Mesenteric fat pad (tissue), 1 donor: ENCODE measurements around the gene ZNF865. TPM values are rescaled to one million over a fixed set of nuclear protein-coding genes. Genes with fewer than 3 reads are reported as not detected.

ENCODE experiments used
- DNase-seq: peaks from one replicate; pipeline ENCODE4 v3.0.0-alpha.2; 2020; ENCODE audit warnings: low spot score
- total RNA-seq: library from RNA; stranded (reverse); fragmentation: NEBNext Ultra II Directional; extraction: Animal tissue kit (Norgen Biotek cat#: 25700); gene quantifications from one replicate; pipeline ENCODE4 v1.2.1, GENCODE V29; 2021
- donor health status: DM: yes; HTN: yes; CAD: no.

ZNF865 gene
- total RNA-seq, 1 donor from 2014 or later, result 12.0 TPM

DNA sequence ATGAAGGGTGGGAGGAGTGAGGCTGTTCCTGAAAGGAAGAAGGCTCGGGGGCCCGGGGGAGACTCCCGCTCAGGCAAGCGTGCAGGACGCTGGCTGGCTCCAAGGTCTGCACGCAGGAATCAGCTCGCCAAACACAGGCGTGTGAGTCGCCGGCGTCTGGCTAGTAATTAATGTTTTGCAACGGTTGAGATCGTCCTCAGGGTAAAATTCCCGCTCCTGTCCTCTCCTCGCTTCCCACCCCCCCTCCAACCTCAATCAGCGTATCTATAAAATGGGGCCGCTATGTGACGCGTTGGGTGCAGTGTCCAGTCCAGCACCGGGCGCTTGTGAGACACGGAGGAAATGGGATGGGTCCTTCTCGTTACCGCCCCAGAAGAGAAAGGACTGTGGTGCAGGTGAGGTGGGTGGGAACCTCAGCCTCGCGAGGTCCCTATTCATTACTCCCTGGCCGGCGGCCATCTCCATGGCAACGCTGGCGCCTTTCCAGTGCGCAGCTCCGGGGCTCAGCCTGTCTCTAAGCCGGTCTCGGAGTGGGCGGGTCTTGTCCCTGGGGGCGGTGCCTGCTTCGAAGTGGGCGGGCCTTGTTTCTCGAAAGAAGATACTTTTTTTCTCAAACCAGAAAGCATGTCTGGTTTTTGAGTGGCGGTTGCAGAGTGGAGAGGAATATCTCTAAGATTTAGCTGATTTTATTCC is 18.3 kb upstream of the ZNF865 start:
- DNase-seq, result peak; percentile 97

DNA sequence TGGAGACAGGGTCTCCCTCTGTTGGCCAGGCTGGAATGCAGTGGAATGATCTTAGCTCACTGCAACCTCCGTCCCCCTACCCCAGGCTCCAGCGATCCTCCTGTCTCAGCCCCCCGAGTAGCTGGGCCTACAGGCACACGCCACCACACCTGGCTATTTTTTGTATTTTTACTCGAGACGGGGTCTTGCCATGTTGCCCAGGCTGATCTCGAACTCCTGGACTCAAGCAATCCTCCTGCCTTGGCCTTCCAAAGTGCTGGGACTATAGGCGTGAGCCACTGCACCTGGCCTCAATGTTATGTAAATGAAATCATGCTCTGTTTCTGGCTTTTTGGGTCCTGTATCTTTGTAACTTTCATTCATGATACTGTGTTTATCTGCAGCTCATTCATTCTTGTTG is 16.7 kb upstream of the ZNF865 start:
- no peak for DNase-seq

DNA sequence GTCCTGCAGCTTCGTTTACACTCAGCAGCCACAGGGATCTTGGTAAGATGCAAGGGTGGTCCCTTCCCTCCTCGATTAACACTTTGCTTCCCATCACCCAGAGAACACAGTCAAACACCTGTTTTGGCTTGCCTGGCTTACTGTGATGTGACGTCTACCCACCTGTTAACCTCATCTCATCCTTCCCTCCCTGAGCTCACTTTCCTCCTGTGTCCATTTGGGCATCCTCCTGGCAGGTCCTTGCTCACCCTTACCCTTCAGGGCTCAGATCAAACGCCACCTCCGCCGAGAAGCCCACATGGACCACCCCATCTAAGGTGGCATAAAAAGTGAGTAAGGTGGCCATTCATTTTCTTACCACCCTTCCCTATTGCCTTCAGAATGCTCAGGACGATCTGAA is 15.3 kb upstream of the ZNF865 start:
- DNase-seq, result no peak

DNA sequence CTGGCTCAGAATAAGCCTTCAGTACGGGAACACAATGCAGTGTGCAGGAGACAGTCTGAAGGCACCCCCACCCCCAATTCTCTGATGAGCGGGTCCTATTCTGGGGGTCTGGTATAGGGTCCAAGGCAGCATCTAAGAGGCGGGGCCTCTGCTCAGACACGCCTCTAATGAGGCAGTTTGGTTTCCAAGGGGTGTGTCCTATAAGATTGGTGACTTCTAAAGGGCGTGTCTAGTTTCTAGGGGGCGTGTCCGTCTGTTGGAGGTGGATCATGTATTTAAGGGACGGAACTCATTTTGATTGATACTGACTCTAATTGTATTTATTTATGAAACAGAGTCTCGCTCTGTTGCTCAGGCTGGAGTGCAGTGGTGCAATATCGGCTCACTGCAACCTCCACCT is 14.8 kb upstream of the ZNF865 start:
- DNase-seq, result no peak

DNA sequence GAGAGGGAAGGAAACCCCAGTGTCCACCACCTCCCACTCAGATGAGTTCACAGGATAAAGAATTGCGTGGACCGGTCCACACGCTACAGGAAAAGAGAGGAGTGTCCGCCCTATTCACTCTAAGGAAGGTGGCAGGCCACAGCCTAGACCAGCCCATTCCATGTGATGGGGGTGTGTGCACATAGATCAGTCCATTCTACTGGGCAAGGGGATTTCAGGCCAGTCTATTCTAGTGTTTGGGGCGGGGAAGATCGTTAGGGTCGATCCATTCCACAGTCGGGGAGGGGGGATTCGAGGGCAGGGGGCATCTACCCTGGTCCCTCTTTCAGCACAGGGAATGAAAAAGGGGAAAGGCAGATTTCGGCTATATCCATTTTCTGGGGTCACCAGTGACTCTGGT is 13.9 kb upstream of the ZNF865 start:
- no peak for DNase-seq

DNA sequence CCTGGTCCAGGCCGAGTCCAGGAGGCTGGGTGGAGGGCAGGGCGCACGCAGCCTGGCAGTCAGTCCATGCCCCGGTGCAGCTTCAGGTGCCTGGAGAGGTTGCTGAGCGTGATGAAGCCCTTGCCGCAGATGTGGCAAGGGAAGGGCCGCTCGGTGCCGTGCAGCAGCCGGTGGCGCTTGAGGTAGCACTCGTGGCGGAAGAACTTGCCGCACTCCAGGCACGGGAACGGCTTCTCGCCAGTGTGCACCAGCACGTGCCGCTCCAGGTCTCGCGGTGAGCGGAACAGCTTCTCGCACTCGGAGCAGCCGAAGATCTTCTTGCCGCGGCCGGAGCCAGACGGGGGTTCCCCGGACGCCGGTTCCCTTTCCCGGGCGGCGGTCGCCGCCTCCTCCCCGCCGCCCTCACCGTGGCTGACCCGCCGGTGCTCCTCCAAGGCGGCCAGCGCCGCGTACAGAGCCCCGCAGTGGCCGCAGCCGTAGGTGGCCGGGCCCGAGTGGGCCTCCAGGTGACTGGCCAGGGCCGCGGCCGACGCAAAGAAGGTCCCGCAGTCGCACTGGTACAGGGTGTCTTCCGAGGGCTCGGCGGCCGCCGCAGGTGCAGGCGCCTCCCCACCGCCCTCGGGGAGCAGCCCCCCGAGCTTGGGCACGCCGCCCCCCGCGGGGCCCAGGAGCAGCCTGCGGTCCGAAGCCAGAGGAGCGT is 12.9 kb upstream of the ZNF865 start:
- no peak for DNase-seq

DNA sequence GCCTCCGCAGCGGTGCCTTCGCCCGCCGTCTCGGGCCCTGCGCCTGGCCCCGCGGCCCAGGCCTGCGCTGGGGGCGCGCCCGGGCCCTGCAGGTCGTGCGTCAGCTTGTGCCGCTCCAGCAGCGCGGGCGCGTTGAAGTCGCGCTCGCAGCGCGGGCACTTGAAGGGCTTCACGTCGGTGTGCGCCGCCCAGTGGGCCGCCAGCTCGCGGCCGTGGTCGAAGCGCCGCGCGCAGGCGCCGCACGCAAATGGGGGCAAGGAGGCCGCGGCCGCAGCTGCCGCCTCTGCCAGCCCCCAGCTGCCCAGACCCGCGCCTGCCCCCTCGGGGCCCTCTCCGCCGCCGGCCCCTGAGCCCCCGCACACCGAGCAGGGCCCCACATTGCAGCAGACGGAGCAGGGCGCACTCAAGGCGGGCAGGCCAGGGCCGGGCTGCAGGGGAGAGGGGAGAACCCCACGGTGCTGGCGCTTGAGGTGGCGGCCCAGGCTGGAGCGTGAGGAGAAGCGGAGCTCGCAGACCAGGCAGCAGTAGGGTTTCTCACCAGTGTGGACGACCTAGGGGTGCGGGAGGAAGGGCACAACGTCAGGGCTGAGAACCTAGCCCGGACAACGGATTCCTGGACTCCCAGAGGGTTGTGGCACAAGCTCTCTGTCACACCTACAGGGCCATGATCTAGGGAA is 12.2 kb upstream of the ZNF865 start:
- no peak for DNase-seq

DNA sequence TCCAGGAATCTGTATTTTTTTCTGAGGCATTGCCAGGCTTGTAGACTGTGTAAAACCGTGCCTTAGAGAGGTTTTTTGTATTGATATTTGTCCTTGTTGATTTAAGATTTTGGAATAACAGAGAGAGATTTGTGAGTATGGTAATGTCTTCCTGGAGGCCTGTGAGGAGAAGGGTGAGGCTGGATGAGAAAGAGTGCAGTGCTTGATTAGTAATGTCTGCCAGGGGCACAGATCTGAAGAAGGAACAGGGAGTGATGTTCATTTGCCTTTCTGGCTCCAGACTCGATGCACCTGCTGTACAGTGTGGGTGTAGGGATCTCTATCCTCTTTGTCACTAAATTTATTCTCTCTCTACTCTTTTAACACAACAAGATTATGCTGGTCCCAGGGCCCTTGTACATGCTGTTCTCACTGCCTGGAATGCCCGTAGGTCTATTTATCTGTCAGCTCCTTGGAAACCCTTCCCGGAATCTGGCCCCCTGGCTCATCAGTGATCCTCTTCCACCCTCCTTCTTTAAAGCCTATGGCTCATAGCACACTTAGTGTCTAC is 10.4 kb upstream of the ZNF865 start:
- DNase-seq, result no peak

DNA sequence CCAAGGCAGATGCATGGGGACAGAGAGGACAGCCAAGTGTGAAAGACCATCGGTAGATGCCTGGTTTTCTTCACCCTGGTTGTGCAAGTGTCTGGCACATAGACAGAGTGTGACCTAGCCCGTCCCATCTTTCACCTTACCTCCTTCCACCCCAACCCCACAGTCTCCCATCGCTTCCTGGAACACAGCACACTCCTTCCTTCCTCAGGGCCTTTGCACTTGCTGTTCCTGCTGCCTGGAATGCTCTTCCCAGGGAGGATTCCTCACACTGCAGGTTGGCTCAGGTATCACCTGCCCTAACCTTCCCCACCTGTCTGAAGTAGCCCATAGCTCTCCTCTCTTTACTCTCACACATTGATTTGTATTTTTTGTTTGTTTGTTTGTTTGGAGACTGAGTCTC is 9.1 kb upstream of the ZNF865 start:
- DNase-seq, result no peak

DNA sequence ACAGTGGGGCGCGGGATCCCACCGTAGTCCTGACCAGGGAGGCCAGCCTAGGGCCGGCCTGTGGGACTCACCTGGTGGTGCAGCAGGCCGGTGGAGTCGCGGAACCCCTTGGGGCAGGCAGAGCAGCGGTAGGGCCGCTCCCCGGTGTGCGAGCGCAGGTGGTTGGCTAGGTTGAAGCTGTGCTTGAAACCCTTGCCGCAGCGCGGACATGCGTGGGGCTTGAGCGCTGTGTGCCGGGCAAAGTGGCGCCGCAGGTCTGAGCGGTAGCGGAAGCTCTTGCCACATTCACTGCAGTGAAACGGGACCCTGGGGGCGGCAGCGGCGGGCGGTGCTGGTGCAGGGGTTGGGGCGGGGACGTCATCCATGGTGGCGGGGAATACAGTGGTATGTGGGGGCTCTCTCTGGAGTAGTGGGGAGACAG is 7.9 kb upstream of the ZNF865 start:
- no peak for DNase-seq

DNA sequence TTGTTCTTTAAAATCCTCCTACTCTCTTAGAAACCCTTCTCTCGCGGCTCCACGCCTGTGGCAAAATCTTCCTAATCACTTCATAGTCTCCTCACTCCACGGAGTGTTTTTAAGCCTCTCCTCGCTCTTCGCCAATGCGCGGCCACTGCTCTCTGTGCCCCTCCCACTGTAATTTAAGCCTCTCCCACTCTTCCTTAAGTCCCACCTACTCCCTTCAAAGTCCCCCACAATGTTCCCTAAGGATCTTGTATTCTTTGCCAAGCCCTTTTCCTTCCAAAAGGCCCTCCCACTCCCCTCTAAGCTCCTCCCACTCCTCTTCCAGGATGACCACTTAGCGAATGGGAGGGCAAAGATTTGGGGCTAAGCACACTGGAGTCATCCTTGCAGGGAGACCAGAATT is 7.4 kb upstream of the ZNF865 start:
- DNase-seq, result no peak

DNA sequence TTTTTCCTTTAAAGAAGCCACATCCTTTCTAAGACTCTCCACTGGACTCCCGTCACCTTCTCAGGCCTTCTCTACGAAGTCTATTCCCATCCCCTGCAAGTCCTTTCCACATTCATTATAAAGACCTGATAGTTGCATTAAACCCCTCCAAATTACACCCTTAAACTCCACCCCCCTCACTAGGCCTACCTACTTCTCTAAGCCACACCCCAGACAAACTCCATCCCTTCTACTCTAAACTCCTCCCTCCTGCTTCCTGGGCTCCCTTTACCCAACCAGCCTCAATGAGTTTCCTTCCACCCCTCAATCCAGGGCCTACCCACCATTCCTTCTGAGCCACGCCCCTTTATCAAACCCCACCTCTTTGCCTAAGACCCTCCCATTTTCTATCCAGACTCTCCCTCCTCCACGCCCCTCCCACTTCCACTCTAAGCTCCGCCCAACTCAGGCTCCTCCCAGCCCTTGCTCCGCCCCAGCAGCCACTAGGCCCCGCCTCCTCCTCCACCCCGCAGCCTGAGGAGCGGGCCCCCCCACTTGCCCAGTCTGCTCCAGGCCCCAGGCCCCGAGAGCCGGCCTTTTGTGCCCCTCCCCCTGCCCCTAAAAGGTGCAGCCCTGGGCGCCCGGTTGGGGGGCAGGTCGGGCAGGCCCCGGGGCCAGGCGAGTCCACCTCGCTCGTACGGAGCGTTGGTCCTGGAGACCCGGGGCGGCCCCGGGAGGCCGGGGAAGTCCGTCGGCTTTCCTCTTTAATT is 6.6 kb upstream of the ZNF865 start:
- peak; percentile 97 for DNase-seq

DNA sequence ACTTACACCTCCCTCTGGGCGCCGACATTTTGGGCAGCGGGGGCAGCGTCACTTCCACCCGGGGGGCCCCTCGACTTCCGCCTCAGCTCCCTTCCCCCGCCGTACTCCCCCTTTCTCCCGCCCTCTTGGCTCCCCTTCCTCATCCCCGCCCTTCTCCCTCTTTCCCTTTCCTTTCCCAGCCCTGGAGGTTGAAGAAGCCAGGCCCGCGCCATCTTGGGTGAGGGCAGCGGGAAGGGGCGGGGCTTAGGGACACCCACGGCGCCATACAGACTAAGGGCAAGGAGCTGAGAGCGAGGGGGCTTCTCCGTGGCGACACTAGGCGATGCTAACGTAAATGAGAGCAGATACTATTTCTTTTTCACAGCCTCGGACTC is 6.0 kb upstream of the ZNF865 start, which contains the start of gene FIZ1:
Gene FIZ1, minus strand, starts transcription at position 50 of the 374 bp plus-strand sequence. CDS start 1,652 bp downstream, outside the sequence.
- peak; percentile 97 for DNase-seq

DNA sequence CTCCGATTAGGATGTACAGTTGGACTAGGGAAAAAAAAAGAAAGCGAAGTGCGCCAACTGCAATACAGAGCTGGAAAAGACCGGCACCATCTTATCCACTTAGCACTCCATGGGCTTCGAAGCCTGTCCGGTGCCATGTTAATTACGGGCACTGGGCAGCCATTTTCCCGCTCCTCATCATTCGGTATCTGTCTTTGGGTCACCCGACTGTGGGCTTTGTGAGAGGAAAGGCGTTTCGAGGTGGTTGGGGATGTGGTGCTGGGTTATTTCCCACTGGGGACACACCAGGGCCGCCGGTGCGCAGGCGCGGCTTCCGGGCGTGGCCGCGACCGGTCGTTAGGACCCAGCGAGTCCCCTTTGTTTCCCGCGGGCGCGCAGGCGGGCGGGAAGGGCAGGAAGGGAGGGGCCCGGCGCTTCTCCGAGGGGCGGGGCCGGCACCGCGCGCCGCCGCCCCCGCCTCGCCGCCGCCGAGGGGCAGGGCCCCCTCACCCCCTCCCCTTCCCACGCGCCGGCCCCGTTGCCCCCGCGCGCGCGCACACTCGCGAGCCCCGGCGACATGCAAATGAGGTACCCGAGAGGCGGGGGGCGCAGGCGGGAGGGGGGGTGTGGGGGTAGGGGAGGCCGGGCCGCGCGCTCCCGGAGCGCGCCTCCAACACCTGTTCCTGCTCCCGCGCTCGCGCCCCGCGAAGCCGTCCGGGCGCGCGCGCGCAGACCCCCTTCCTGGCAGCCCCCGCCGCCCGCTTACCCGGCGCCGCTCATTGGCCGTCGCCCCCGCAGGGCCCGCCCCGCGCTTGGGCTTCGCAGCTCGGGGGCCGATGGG is 5.4 kb upstream of the ZNF865 start, which contains the start of gene ZNF524:
Gene ZNF524, plus strand, starts transcription at position 447 of the 820 bp plus-strand sequence. CDS start 1,825 bp downstream, outside the sequence.
- no peak for DNase-seq

DNA sequence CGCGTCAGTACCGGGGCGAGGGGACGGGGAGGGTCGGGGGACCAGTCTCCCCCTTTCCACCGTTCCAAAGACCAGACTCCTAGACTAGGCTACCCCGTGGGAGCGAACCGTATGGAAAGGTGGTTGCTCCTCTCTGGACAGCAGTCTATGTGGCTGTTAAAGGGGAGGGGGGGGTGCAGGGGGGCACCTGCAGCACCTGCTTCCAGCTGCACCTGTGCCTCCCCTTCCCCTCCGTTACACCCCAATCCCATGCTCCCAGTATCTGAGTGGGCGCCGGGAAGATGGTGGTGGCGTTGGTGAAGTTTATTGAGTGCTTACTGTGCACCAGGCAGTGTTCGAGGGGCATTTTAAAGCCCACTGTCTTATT is 4.8 kb upstream of the ZNF865 start:
- DNase-seq, result no peak

DNA sequence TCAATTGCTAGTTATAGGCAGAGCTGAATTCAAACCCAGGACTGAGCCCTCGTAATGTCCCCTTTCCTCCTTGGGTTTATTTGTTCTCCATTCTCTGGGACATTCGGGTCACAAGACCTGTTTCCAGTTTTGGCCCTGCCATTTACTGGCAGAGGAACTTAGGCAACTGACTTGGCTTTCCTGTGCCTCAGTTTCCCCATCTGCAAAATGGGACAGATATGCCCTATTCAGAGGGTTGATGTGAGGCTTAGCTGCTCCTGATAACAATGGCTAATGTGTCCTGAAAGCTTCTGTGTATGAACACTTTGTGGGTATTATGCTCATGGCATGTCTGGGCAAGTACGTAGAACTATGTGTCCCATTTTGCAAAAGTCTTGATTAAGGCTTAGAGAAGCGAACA is 4.4 kb upstream of the ZNF865 start:
- DNase-seq, result no peak

DNA sequence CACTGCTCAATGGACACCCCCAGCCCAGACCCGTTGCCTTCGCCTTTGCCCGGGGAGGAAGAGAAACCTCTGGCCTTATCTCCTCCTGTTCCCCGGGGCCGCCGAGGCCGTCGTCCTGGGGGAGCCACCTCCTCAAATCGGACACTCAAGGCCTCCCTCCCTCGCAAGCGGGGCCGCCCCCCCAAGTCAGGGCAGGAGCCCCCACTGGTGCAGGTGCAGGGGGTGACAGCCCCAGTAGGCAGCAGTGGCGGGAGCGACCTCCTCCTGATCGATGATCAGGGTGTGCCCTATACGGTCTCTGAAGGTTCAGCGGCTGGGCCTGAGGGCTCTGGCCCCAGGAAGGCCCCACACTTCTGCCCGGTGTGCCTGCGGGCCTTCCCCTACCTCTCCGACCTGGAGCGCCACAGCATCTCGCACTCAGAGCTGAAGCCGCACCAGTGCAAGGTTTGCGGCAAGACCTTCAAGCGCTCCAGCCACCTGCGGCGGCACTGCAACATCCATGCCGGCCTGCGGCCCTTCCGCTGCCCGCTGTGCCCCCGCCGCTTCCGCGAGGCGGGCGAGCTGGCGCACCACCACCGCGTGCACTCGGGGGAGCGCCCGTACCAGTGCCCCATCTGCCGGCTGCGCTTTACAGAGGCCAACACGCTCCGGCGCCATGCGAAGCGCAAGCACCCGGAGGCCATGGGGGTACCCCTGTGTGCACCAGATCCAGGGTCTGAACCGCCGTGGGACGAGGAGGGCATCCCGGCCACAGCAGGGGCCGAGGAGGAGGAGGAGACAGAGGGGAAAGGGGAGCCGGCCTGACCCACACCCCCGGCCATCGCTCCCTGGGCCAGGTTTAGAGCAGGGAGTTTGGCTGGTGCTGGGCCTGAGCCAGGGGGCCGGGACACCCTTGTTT is 3.1 kb upstream of the ZNF865 start:
- DNase-seq, result no peak

DNA sequence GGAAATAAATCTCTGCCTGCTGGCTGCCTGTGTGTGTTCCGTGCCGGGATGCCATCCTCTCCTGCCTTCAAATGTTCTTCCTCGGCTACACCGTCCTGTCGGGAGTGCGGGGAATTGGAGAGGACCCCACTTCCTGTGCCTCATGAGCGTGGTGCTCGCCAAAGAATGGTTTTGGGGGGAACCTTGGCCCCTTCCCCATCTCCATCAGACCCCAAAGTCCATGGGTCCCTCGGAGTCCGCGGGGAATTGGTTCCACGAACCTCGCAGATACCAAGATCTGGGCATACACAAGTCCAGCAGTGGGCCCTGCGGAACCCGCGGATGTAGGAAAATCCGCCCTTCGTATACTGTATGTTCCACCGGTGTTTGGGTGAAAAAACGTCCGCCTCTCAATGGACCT is 2.3 kb upstream of the ZNF865 start:
- DNase-seq, result no peak

DNA sequence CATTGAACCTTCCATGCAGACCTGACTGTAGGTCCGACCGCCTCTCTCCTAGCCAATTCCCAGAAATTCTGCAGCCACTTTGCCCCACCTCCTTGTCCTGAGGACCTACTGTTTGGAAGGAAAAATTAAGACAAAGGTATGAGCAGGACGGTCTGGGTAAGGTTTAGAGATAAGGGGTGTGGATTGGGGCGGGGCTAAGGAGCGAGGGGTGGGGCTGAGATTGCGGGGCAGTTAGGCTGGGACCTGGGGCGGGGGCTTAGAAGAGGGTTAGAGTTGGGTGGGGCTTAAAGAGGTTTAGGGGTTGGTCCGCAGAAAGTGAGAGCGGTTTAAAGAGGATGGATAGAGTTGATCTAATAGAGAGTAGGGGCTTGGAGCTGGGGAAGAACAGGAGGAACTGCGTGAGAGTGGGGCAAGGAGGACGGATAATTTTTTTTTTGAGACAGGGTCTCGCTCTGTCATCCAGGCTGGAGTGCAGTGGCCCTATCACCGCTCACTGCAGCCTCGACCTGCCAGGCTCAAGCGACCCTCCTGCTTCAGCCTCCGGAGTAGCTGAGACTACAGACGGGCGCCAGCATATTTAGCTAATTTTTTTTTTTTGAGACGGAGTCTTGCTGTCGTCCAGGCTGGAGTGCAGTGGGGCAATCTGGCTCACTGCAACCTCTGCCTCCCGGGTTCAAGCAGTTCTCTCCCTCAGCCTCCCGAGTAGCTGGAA is 1.7 kb upstream of the ZNF865 start:
- DNase-seq, result no peak
